Mesendoderm (in vitro differentiated cells): ENCODE results near the gene OSBPL10.

Source experiments
- DNase-seq: peaks from one replicate; pipeline ENCODE4 v3.0.0; 2013
- H2AK5ac ChIP-seq: 2 replicates; pipeline ENCODE4 v1.6.1; 2013; ENCODE audit warnings: low read length, inconsistent platforms
- H2BK120ac ChIP-seq: 2 replicates; pipeline ENCODE4 v1.6.1; 2013; ENCODE audit warnings: low read depth, mild to moderate bottlenecking, low read length, moderate library complexity, mixed read lengths
- H2BK15ac ChIP-seq: replicated peaks from 2 replicates; pipeline ENCODE4 v1.6.1; 2013; ENCODE audit warnings: low read depth, mild to moderate bottlenecking, moderate library complexity
- H2BK5ac ChIP-seq: 2 replicates; pipeline ENCODE4 v1.6.1; 2013; ENCODE audit warnings: low read length, inconsistent platforms
- H3K18ac ChIP-seq: 2 replicates; pipeline ENCODE4 v1.6.1; 2013; ENCODE audit warnings: mild to moderate bottlenecking, low read length, mixed read lengths
- H3K23ac ChIP-seq: one replicate; pipeline ENCODE4 v1.6.1; 2013; ENCODE audit warnings: low read length
- H3K27ac ChIP-seq: 2 replicates; pipeline ENCODE4 v1.5.1; 2013; ENCODE audit warnings: low read depth, mild to moderate bottlenecking, inconsistent platforms, low read length, moderate library complexity
- H3K27me3 ChIP-seq: 2 replicates; pipeline ENCODE4 v1.6.1; 2013; ENCODE audit warnings: low read length, control low read depth, mild to moderate bottlenecking, inconsistent platforms; ENCODE audit not compliant: insufficient read depth, poor library complexity
- H3K36me3 ChIP-seq: 2 replicates; pipeline ENCODE4 v1.6.1; 2013; ENCODE audit warnings: low read length, inconsistent platforms; ENCODE audit not compliant: control insufficient read depth, insufficient read depth
- H3K4ac ChIP-seq: one replicate; pipeline ENCODE4 v1.6.1; 2013; ENCODE audit warnings: low read depth, mild to moderate bottlenecking, low read length, moderate library complexity
- H3K4me1 ChIP-seq: 2 replicates; pipeline ENCODE4 v1.6.1; 2013; ENCODE audit warnings: low read depth, low read length, inconsistent platforms; ENCODE audit not compliant: control insufficient read depth
- H3K4me2 ChIP-seq: 2 replicates; pipeline ENCODE4 v1.6.1; 2013; ENCODE audit warnings: low read length
- H3K4me3 ChIP-seq: 2 replicates; pipeline ENCODE4 v1.5.1; 2013; ENCODE audit warnings: mild to moderate bottlenecking, low read length
- H3K56ac ChIP-seq: one replicate; pipeline ENCODE4 v1.6.1; 2013; ENCODE audit warnings: low read length
- H3K79me1 ChIP-seq: 2 replicates; pipeline ENCODE4 v1.6.1; 2013; ENCODE audit warnings: low read length, inconsistent platforms
- H3K79me2 ChIP-seq: 2 replicates; pipeline ENCODE4 v1.6.1; 2013; ENCODE audit warnings: mild to moderate bottlenecking, low read length; ENCODE audit not compliant: control insufficient read depth, insufficient read depth
- H3K9ac ChIP-seq: 2 replicates; pipeline ENCODE4 v1.6.1; 2013; ENCODE audit warnings: low read length, inconsistent platforms
- H4K5ac ChIP-seq: one replicate; pipeline ENCODE4 v1.6.1; 2013; ENCODE audit warnings: low read length
- H4K8ac ChIP-seq: one replicate; pipeline ENCODE4 v1.6.1; 2013; ENCODE audit warnings: low read depth, mild to moderate bottlenecking, control low read depth, low read length, moderate library complexity
- WGBS: extraction: QIAGEN DNeasy Blood & Tissue Kit; methylation state at CpG from one replicate; pipeline ENCODE4 v1.1.7; 2013; ENCODE audit warnings: low lambda C conversion rate, missing lambda C conversion rate; ENCODE audit not compliant: insufficient coverage; ENCODE audit errors: extremely low coverage; 5-methylcytosine and 5-hydroxymethylcytosine counted together

The OSBPL10 gene

GRCh38 chr3:31971607-31972006, 9.5 kb downstream of the OSBPL10 start:
- H4K8ac ChIP-seq, result no peak overlapping the region
- H2AK5ac ChIP-seq, result no peak overlapping the region
- peaks cover 3% of the 10 kb centered on the region for H3K79me1 ChIP-seq
- no peak overlapping the region for H4K5ac ChIP-seq
- no peak overlapping the region for H3K4me3 ChIP-seq
- H3K18ac ChIP-seq, result no peak overlapping the region
- H3K79me2 ChIP-seq, result peaks cover 41% of the 10 kb centered on the region
- H3K36me3 ChIP-seq, result no peaks in the 10 kb centered on the region
- no peak overlapping the region for H3K9ac ChIP-seq
- no peak overlapping the region for H2BK120ac ChIP-seq
- H2BK5ac ChIP-seq, result no peak overlapping the region
- no peak overlapping the region for H3K4me2 ChIP-seq
- WGBS, result no CpG with 5 or more reads among the region's 3 CpGs
- H3K27ac ChIP-seq, result no peak overlapping the region
- H3K56ac ChIP-seq, result no peak overlapping the region
- no peak overlapping the region for H3K4ac ChIP-seq
- H3K4me1 ChIP-seq, result no peaks in the 10 kb centered on the region
- H3K23ac ChIP-seq, result no peak overlapping the region
- H3K27me3 ChIP-seq, result no peaks in the 10 kb centered on the region
- no peak for DNase-seq
- no peak overlapping the region for H2BK15ac ChIP-seq

DNA sequence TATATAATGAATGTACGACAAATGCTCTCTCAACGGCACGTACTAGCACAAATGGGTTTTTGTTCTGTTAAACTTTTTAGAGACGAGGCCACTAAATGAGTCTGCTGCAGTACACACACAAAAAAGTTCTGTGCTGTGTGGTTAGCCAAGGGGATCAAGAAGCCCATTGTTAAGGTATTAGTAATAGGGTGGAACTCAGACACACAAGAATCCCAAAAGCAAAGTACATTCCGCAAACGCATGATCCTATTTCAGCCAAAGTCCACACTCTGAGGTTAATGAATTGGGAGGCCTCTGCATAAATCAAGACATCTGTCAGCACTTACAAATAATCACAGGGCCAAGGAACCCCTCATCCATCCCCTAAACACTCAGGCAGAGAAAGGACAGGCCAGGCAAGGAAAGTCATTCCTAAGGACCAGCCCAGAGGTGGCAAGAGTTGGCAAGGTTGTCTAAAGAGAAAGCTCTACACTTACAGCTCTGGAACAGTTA, 12.1 kb downstream of the OSBPL10 start:
- H4K8ac ChIP-seq, result no peak overlapping the region
- no peak overlapping the region for H3K4me3 ChIP-seq
- H3K36me3 ChIP-seq, result no peaks in the 10 kb centered on the region
- DNase-seq, result peak; percentile 75
- no peak overlapping the region for H3K18ac ChIP-seq
- peak overlapping the region; percentile 33 for H3K27ac ChIP-seq
- no peaks in the 10 kb centered on the region for H3K4me1 ChIP-seq
- no peak overlapping the region for H2AK5ac ChIP-seq
- H3K9ac ChIP-seq, result no peak overlapping the region
- H4K5ac ChIP-seq, result no peak overlapping the region
- H3K79me2 ChIP-seq, result peaks cover 25% of the 10 kb centered on the region
- no peak overlapping the region for H2BK120ac ChIP-seq
- H3K4ac ChIP-seq, result no peak overlapping the region
- peak overlapping the region; percentile 86 for H3K23ac ChIP-seq
- H3K4me2 ChIP-seq, result no peak overlapping the region
- no peak overlapping the region for H2BK15ac ChIP-seq
- H2BK5ac ChIP-seq, result no peak overlapping the region
- H3K56ac ChIP-seq, result no peak overlapping the region
- H3K27me3 ChIP-seq, result no peaks in the 10 kb centered on the region
- peaks cover 3% of the 10 kb centered on the region for H3K79me1 ChIP-seq
- WGBS, result no CpG with 5 or more reads among the region's 6 CpGs

DNA sequence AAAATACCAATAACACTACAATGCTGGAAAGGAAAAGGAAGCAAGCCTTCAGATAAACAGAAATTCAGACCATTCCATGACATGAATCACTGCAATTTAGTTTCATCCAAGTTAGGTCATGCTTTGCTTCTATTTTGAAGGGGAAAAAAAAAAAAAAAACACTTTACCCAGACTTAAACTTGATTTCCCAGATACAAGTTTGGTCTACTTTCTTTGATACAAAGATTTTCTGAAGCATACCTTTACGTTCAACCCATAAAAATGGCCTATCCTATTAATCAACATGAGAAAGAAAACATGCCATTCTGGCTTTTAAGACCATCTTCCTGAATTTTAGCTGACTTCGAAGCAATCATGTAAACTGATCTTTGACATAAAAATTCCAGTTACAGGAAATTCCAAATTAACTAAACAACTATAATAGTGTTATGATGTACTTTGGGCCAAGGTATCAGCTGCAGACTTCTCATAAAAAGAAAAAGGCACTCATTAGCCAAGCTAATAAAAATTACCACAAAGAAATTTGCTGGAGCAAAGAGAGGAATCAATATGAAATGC, 12.6 kb downstream of the OSBPL10 start:
- no peak overlapping the region for H4K5ac ChIP-seq
- no peak overlapping the region for H2AK5ac ChIP-seq
- no peak overlapping the region for H2BK5ac ChIP-seq
- H2BK15ac ChIP-seq, result no peak overlapping the region
- no peaks in the 10 kb centered on the region for H3K36me3 ChIP-seq
- H3K4me3 ChIP-seq, result no peak overlapping the region
- H3K4ac ChIP-seq, result no peak overlapping the region
- no peak overlapping the region for H3K56ac ChIP-seq
- peaks cover 20% of the 10 kb centered on the region for H3K79me2 ChIP-seq
- no peak overlapping the region for H3K18ac ChIP-seq
- no peak overlapping the region for H3K23ac ChIP-seq
- no peak overlapping the region for H3K9ac ChIP-seq
- H3K4me1 ChIP-seq, result no peaks in the 10 kb centered on the region
- no peak for DNase-seq
- H3K79me1 ChIP-seq, result peaks cover 2% of the 10 kb centered on the region
- H4K8ac ChIP-seq, result no peak overlapping the region
- no peak overlapping the region for H3K4me2 ChIP-seq
- H2BK120ac ChIP-seq, result no peak overlapping the region
- no peak overlapping the region for H3K27ac ChIP-seq
- WGBS, result no CpG with 5 or more reads among the region's 2 CpGs
- no peaks in the 10 kb centered on the region for H3K27me3 ChIP-seq

DNA sequence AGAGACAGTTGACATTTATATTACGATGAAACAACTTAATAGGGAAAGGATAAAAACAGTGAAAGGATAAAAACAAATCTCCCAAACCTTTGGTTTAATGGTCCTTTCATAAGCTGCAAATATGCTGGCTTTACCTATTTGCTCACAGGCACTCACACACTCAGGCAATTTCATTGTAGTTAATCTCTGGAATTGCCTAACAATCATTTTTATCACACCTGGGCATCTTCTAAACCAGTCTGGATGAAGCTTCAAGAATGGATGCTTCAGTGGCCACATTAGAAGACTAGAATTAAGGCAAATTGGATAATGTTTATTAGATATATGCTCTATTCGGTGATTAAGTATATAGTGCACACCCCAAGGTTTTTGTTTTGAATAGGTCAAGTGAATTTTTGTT, 13.5 kb downstream of the OSBPL10 start:
- DNase-seq, result no peak
- Histone ChIP-seq H4K8ac (no peak overlapping the region), H3K79me1 (no peaks in the 10 kb centered on the region), H3K9ac (no peak overlapping the region), H2BK5ac (no peak overlapping the region), H3K18ac (no peak overlapping the region), H3K79me2 (peaks cover 18% of the 10 kb centered on the region), H2AK5ac (no peak overlapping the region), H3K4me1 (no peaks in the 10 kb centered on the region), H3K56ac (no peak overlapping the region), H4K5ac (no peak overlapping the region), H3K27me3 (no peaks in the 10 kb centered on the region), H3K23ac (no peak overlapping the region), H2BK15ac (no peak overlapping the region), H3K4ac (no peak overlapping the region), H3K36me3 (no peaks in the 10 kb centered on the region), H3K4me2 (no peak overlapping the region), H2BK120ac (no peak overlapping the region), H3K4me3 (no peak overlapping the region), H3K27ac (no peak overlapping the region)
- WGBS, result no CpG with 5 or more reads among the region's 2 CpGs

DNA sequence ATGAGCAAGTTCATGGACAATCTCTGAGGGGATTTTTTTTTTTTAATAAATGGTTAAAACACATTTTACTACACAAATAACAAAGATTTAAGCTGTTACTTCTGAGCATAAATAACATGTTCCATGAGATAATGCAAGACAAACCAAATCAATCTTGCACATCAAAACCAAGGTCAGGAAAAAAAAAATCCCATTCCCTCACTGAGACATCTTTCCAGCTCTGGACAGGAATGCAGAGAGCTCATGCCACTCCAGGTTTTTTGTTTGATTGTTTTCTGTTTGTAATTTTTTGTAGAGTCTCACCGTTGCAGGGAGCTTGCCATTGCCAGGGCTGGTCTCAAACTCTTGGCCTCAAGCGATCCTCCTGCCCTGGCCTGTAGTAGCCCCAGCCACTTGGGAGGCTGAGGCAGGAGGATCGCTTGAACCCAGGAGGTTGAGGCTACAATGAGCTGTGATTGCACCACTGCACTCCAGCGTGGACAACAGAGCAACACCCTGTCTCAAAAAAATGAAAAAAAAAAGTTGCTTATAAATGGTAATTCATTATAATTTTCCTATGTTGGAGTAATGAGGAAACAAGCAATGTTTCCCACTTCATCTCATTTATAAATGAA, 14.0 kb downstream of the OSBPL10 start:
- no peak overlapping the region for H2BK15ac ChIP-seq
- no peak overlapping the region for H3K4ac ChIP-seq
- H3K56ac ChIP-seq, result no peak overlapping the region
- WGBS, result no CpG with 5 or more reads among the region's 4 CpGs
- no peak overlapping the region for H3K9ac ChIP-seq
- no peak overlapping the region for H2BK5ac ChIP-seq
- H3K18ac ChIP-seq, result no peak overlapping the region
- no peaks in the 10 kb centered on the region for H3K36me3 ChIP-seq
- H2AK5ac ChIP-seq, result no peak overlapping the region
- H3K27me3 ChIP-seq, result no peaks in the 10 kb centered on the region
- H4K8ac ChIP-seq, result no peak overlapping the region
- H3K27ac ChIP-seq, result no peak overlapping the region
- DNase-seq, result no peak
- no peak overlapping the region for H4K5ac ChIP-seq
- no peaks in the 10 kb centered on the region for H3K79me1 ChIP-seq
- H3K4me1 ChIP-seq, result no peaks in the 10 kb centered on the region
- H3K79me2 ChIP-seq, result peaks cover 17% of the 10 kb centered on the region
- no peak overlapping the region for H2BK120ac ChIP-seq
- no peak overlapping the region for H3K4me3 ChIP-seq
- no peak overlapping the region for H3K4me2 ChIP-seq
- no peak overlapping the region for H3K23ac ChIP-seq

DNA sequence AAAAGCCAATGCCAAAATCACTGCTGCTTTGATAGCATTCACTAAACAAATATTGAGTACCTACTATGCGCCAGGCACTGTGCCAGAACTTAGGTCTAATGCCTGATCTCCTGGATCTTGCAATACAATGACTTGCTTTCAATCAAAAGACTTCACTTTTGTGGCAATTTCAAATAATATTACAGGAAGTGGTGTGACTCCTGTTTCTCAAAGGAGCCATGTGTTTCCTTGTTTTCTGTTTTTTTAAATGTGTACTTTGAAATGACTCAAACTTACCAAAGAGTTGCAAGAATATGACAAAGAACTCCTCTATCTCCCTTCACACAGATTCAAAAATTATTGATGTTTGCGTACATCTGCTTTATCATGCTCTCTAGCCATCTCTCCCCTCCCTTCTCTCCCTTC, 18.3 kb downstream of the OSBPL10 start:
- no peak for DNase-seq
- H3K4me2 ChIP-seq, result no peak overlapping the region
- H3K4me1 ChIP-seq, result peaks cover 15% of the 10 kb centered on the region
- no peak overlapping the region for H3K23ac ChIP-seq
- H3K56ac ChIP-seq, result no peak overlapping the region
- H3K18ac ChIP-seq, result no peak overlapping the region
- no peak overlapping the region for H3K4ac ChIP-seq
- H2BK120ac ChIP-seq, result no peak overlapping the region
- H3K27ac ChIP-seq, result no peak overlapping the region
- WGBS, result no CpG with 5 or more reads among the region's 2 CpGs
- no peak overlapping the region for H3K9ac ChIP-seq
- no peak overlapping the region for H4K5ac ChIP-seq
- H3K27me3 ChIP-seq, result no peaks in the 10 kb centered on the region
- H3K36me3 ChIP-seq, result no peaks in the 10 kb centered on the region
- no peaks in the 10 kb centered on the region for H3K79me1 ChIP-seq
- H3K4me3 ChIP-seq, result no peak overlapping the region
- H2BK5ac ChIP-seq, result no peak overlapping the region
- no peak overlapping the region for H4K8ac ChIP-seq
- no peak overlapping the region for H2BK15ac ChIP-seq
- H3K79me2 ChIP-seq, result peaks cover 17% of the 10 kb centered on the region
- no peak overlapping the region for H2AK5ac ChIP-seq
